ENCODE measurements around the gene DRD2. TPM values are rescaled to one million over a fixed set of nuclear protein-coding genes. Genes with fewer than 3 reads are reported as not detected.

The DRD2 gene
- total and polyA plus RNA-seq, 7 donors, result 0.03 to 0.24 (median 0.14) TPM; not detected in 1

DNA sequence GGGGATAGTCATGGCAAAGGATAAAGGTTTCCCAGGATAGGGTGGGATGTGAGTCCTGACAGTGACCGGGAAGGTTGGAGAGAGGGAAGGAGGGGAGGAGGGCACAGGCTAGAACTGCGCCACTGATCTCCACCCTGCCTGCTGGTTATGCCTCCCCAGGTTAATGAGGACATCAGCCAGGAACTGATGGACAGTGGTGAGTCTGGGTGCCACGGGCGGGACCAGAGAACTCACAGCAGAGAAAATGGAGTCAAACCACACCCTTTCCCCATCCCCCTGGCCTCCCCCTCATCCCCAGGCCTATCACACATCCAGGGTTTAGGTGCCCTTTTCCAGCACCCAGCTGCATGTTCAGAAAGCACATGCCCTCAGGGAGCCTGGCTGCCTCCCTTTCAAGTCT lies 77.4 kb downstream of the DRD2 start:
- H3K4me1 ChIP-seq, result no peaks in the 10 kb centered on the region
- no peaks in the 10 kb centered on the region for H3K36me3 ChIP-seq (ENCODE audit: insufficient read depth in 1 of 2, low read depth in 1 of 2)
- WGBS, 3 donors, result 86 to 98% (median 97%) methylated on average over 4 of the region's 4 CpGs
- no peak for DNase-seq
- H3K4me3 ChIP-seq, result no peak overlapping the region
- intact Hi-C loops (cut with DNase I), result no loop called here
- ATAC-seq, result no peak
- no peaks in the 10 kb centered on the region for H3K9me3 ChIP-seq
- no peaks in the 10 kb centered on the region for H3K27me3 ChIP-seq (ENCODE audit: insufficient read depth in 3 of 3, low read length in 2 of 3)
- TF ChIP-seq, protein P1, sequence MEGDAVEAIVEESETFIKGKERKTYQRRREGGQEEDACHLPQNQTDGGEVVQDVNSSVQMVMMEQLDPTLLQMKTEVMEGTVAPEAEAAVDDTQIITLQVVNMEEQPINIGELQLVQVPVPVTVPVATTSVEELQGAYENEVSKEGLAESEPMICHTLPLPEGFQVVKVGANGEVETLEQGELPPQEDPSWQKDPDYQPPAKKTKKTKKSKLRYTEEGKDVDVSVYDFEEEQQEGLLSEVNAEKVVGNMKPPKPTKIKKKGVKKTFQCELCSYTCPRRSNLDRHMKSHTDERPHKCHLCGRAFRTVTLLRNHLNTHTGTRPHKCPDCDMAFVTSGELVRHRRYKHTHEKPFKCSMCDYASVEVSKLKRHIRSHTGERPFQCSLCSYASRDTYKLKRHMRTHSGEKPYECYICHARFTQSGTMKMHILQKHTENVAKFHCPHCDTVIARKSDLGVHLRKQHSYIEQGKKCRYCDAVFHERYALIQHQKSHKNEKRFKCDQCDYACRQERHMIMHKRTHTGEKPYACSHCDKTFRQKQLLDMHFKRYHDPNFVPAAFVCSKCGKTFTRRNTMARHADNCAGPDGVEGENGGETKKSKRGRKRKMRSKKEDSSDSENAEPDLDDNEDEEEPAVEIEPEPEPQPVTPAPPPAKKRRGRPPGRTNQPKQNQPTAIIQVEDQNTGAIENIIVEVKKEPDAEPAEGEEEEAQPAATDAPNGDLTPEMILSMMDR (IDR thresholded peaks at IDR 0.05), result no peak
- H3K27ac ChIP-seq, result no peak overlapping the region

DNA sequence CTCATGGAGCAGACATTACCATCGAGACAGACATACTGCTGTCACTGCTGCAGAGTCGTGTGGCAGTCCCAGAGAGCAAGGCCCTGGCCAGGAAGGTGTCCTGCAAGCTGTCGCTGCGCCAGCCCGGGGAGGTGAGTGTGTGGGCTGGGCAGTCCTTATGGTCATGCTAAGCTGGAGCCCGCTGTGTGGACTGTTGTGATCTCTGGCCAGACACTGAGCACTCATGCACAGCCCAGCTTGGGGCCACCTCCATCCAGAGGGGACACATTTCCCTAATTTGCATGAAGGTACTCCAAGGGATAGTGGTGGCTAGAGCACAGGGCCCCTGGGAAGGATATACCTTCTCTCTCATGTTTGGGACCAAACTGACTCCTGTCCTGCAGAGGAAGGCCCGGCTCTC lies 78.0 kb downstream of the DRD2 start:
- no peak for DNase-seq
- ATAC-seq, result no peak
- no peaks in the 10 kb centered on the region for H3K27me3 ChIP-seq (ENCODE audit: insufficient read depth in 3 of 3, low read length in 2 of 3)
- no peaks in the 10 kb centered on the region for H3K4me1 ChIP-seq
- TF ChIP-seq, protein P1 (IDR thresholded peaks at IDR 0.05), result no peak
- intact Hi-C loops (cut with DNase I), result no loop called here
- no peak overlapping the region for H3K27ac ChIP-seq
- no peaks in the 10 kb centered on the region for H3K36me3 ChIP-seq (ENCODE audit: insufficient read depth in 1 of 2, low read depth in 1 of 2)
- no peak overlapping the region for H3K4me3 ChIP-seq
- WGBS, 3 donors, result 73 to 81% (median 77%) methylated on average over 7 of the region's 7 CpGs
- H3K9me3 ChIP-seq, result no peaks in the 10 kb centered on the region

DNA sequence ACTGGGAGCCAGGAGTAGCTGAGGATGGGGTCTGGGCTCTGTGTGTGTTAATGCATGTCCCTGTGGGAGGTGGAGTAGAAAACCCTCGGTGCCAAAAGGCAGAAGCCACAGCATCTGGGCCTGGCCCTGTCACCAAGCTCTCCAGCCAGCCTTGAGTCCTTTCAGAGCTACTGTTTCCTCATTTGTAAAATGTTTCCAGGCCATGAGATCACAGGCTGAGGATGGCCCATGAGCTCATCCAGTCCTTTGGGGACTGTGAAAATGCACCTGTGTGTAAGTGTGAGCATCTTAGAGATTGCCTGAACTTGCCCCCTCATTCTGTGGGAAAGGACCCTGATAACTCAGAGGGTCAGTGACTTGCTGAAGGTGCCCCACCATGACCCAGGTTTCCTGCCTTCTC lies 78.5 kb downstream of the DRD2 start:
- intact Hi-C loops (cut with DNase I), result no loop called here
- DNase-seq, result no peak
- Histone ChIP-seq H3K36me3 (ENCODE audit: insufficient read depth in 1 of 2, low read depth in 1 of 2) (no peaks in the 10 kb centered on the region), H3K27me3 (ENCODE audit: insufficient read depth in 3 of 3, low read length in 2 of 3) (no peaks in the 10 kb centered on the region), H3K4me3 (no peak overlapping the region), H3K9me3 (no peaks in the 10 kb centered on the region), H3K4me1 (no peaks in the 10 kb centered on the region), H3K27ac (no peak overlapping the region)
- ATAC-seq, result peak in 3 of 4 donors; percentile 38 to 62 (median 43)
- 33 to 44% (median 38%) methylated on average over 1 of the region's 1 CpG for WGBS, 3 donors
- TF ChIP-seq, protein P1 (IDR thresholded peaks at IDR 0.05), result no peak

DNA sequence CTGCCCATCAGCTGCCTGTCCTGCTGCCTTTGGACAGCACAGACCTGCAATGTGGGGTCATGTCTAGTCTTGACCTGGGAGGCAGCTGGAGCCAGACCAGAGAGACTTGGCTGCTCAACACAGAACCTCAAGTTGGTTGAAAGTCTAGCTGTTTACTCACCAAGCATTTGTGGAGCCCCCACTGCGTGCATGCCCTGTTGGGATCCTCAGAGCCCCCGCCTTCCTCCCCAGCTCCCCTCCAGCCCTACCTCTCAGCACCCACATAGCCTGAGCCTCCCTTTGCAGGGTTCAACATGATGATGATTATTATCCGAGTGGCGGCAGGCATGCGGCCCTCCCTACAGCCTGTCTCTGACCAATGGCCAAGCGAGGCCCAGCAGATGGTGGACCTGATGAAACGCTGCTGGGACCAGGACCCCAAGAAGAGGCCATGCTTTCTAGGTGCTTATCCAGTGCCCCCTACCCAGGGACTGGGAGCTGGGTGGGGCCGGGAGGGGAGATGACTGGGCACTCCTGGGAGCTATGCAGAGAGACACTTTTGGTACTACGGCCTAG lies 79.3 kb downstream of the DRD2 start:
- Histone ChIP-seq H3K27ac (no peak overlapping the region), H3K4me1 (no peaks in the 10 kb centered on the region), H3K27me3 (ENCODE audit: insufficient read depth in 3 of 3, low read length in 2 of 3) (peaks cover 0 to 5% (median 0%) of the 10 kb centered on the region in 3 donors), H3K9me3 (no peaks in the 10 kb centered on the region), H3K36me3 (ENCODE audit: insufficient read depth in 1 of 2, low read depth in 1 of 2) (no peaks in the 10 kb centered on the region), H3K4me3 (no peak overlapping the region)
- DNase-seq (no peak), ATAC-seq (no peak)
- intact Hi-C loops (cut with DNase I), result no loop called here
- 94 to 96% (median 95%) methylated on average over 9 of the region's 9 CpGs for WGBS, 3 donors
- TF ChIP-seq, protein P1 (IDR thresholded peaks at IDR 0.05), result no peak

DNA sequence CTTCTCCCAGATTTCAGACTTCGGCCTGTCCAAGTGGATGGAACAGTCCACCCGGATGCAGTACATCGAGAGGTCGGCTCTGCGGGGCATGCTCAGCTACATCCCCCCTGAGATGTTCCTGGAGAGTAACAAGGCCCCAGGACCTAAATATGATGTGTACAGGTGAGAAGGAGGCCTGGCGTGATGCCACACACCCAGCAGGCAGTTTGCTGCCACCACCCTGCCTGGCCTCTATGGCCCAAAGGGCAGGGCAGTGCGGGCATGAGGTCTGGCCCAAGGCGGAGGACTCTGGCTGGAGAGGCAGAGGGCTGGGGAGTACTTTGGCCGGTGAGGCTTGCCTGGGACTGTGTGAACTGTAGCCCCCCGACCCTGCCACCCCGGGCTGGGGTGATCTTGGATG lies 80.3 kb downstream of the DRD2 start:
- no peak overlapping the region for H3K4me3 ChIP-seq
- no peaks in the 10 kb centered on the region for H3K9me3 ChIP-seq
- ATAC-seq (no peak), DNase-seq (no peak)
- intact Hi-C loops (cut with DNase I), result no loop called here
- H3K4me1 ChIP-seq, result no peaks in the 10 kb centered on the region
- H3K27ac ChIP-seq, result no peak overlapping the region
- peaks cover 0 to 13% (median 0%) of the 10 kb centered on the region in 3 donors for H3K27me3 ChIP-seq (ENCODE audit: insufficient read depth in 3 of 3, low read length in 2 of 3)
- TF ChIP-seq, protein P1 (IDR thresholded peaks at IDR 0.05), result no peak
- 91 to 95% (median 94%) methylated on average over 11 of the region's 11 CpGs for WGBS, 3 donors
- H3K36me3 ChIP-seq (ENCODE audit: insufficient read depth in 1 of 2, low read depth in 1 of 2), result no peaks in the 10 kb centered on the region
